H9 (cell line): ENCODE measurements around the gene PCGF3. TPM values are rescaled to one million over a fixed set of nuclear protein-coding genes. Genes with fewer than 3 reads are reported as not detected.
A peak's percentile ranks its signal among the peaks of the same experiment; 100 is the strongest.

ENCODE experiments used
- DNase-seq: peaks from one replicate; pipeline ENCODE4 v3.0.0-alpha.2; 2017
- H2AFZ ChIP-seq: one replicate; pipeline ENCODE4 v1.6.1; 2013; ENCODE audit warnings: mild to moderate bottlenecking, low read length, control low read depth, moderate library complexity
- H2AK5ac ChIP-seq: 2 replicates; pipeline ENCODE4 v1.6.1; 2013; ENCODE audit warnings: low read length, control low read depth, mixed read lengths; ENCODE audit not compliant: insufficient read length
- H2BK120ac ChIP-seq: one replicate; pipeline ENCODE4 v1.6.1; 2013; ENCODE audit warnings: low read depth, mild to moderate bottlenecking, low read length, control low read depth, inconsistent platforms; ENCODE audit not compliant: poor library complexity, severe bottlenecking
- H2BK12ac ChIP-seq: 2 replicates; pipeline ENCODE4 v1.6.1; 2013; ENCODE audit warnings: low read length, control low read depth, mixed read lengths, low read depth; ENCODE audit not compliant: insufficient read length
- H2BK15ac ChIP-seq: 2 replicates; pipeline ENCODE4 v1.6.1; 2013; ENCODE audit warnings: low read depth, low read length, control low read depth
- H2BK20ac ChIP-seq: one replicate; pipeline ENCODE4 v1.6.1; 2013; ENCODE audit warnings: low read depth, mild to moderate bottlenecking, low read length, control low read depth, inconsistent platforms; ENCODE audit not compliant: poor library complexity, severe bottlenecking
- H2BK5ac ChIP-seq: 2 replicates; pipeline ENCODE4 v1.6.1; 2013; ENCODE audit warnings: low read length, control low read depth, mixed read lengths; ENCODE audit not compliant: insufficient read length
- H3K14ac ChIP-seq: 2 replicates; pipeline ENCODE4 v1.6.1; 2013; ENCODE audit warnings: low read length, control low read depth; ENCODE audit not compliant: insufficient read depth
- H3K18ac ChIP-seq: 2 replicates; pipeline ENCODE4 v1.6.1; 2013; ENCODE audit warnings: low read depth, mild to moderate bottlenecking, mixed read lengths, low read length, control low read depth; ENCODE audit not compliant: insufficient read length
- H3K23ac ChIP-seq: 2 replicates; pipeline ENCODE4 v1.6.1; 2013; ENCODE audit warnings: low read length, control low read depth, mixed read lengths, low read depth; ENCODE audit not compliant: insufficient read length
- H3K23me2 ChIP-seq: 2 replicates; pipeline ENCODE4 v1.6.1; 2013; ENCODE audit warnings: low read depth, mild to moderate bottlenecking, mixed read lengths, low read length, control low read depth; ENCODE audit not compliant: insufficient read length, poor library complexity, severe bottlenecking
- H3K27ac ChIP-seq: 2 replicates; pipeline ENCODE4 v1.5.1; 2013; ENCODE audit warnings: low read length, control low read depth, mixed read lengths, low read depth; ENCODE audit not compliant: insufficient read length
- H3K27me3 ChIP-seq: 2 replicates; pipeline ENCODE4 v1.6.1; 2013; ENCODE audit warnings: low read length, control low read depth, inconsistent platforms; ENCODE audit not compliant: insufficient read depth
- H3K4ac ChIP-seq: 2 replicates; pipeline ENCODE4 v1.6.1; 2013; ENCODE audit warnings: low read depth, mild to moderate bottlenecking, control low read depth, inconsistent platforms, low read length, moderate library complexity
- H3K4me1 ChIP-seq: 2 replicates; pipeline ENCODE4 v1.6.1; 2013; ENCODE audit warnings: low read length, control low read depth, inconsistent platforms; ENCODE audit not compliant: insufficient read depth
- H3K4me2 ChIP-seq: 2 replicates; pipeline ENCODE4 v1.6.1; 2013; ENCODE audit warnings: low read length, control low read depth, mixed read lengths; ENCODE audit not compliant: insufficient read length, insufficient read depth
- H3K56ac ChIP-seq: 2 replicates; pipeline ENCODE4 v1.6.1; 2013; ENCODE audit warnings: low read depth, mild to moderate bottlenecking, mixed read lengths, low read length, control low read depth; ENCODE audit not compliant: insufficient read length
- H3K79me1 ChIP-seq: 2 replicates; pipeline ENCODE4 v1.6.1; 2013; ENCODE audit warnings: low read depth, mild to moderate bottlenecking, moderate library complexity, low read length, control low read depth, inconsistent platforms; ENCODE audit not compliant: insufficient read depth, poor library complexity, severe bottlenecking
- H3K79me2 ChIP-seq: 2 replicates; pipeline ENCODE4 v1.6.1; 2013; ENCODE audit warnings: low read length, control low read depth, inconsistent platforms; ENCODE audit not compliant: insufficient read depth
- H3K9ac ChIP-seq: 2 replicates; pipeline ENCODE4 v1.6.1; 2013; ENCODE audit warnings: low read length, control low read depth, mixed read lengths; ENCODE audit not compliant: insufficient read length; ENCODE audit errors: extremely low read depth
- H3K9me3 ChIP-seq: one replicate; pipeline ENCODE4 v1.6.1; 2013; ENCODE audit warnings: low read depth, low read length, inconsistent platforms; ENCODE audit not compliant: control insufficient read depth
- H3T11ph ChIP-seq: one replicate; pipeline ENCODE4 v1.6.1; 2013; ENCODE audit warnings: mild to moderate bottlenecking, low read length, control low read depth, inconsistent platforms
- H4K20me1 ChIP-seq: one replicate; pipeline ENCODE4 v1.6.1; 2013; ENCODE audit not compliant: control insufficient read depth, insufficient read length, insufficient read depth
- H4K5ac ChIP-seq: 2 replicates; pipeline ENCODE4 v1.6.1; 2013; ENCODE audit warnings: low read depth, mild to moderate bottlenecking, mixed read lengths, low read length, control low read depth; ENCODE audit not compliant: insufficient read length
- H4K8ac ChIP-seq: replicated peaks from 2 replicates; pipeline ENCODE4 v1.6.1; 2013; ENCODE audit warnings: low read length, control low read depth, mixed read lengths, low read depth; ENCODE audit not compliant: insufficient read length
- H4K91ac ChIP-seq: 2 replicates; pipeline ENCODE4 v1.6.1; 2013; ENCODE audit warnings: low read depth, mild to moderate bottlenecking, moderate library complexity, mixed read lengths, low read length, control low read depth; ENCODE audit not compliant: insufficient read length
- H3K27ac Mint-ChIP-seq, 3 experiments: 2 replicates in 2 of 3; 3 replicates in 1 of 3; pipeline ENCODE4 v1.8.0; 2020 to 2021; ENCODE audit warnings: mixed read lengths in 3 of 3, mild to moderate bottlenecking in 1 of 3, moderate library complexity in 1 of 3
- H3K27me3 Mint-ChIP-seq: 2 replicates; pipeline ENCODE4 v1.8.0; 2021; ENCODE audit warnings: low read depth, mild to moderate bottlenecking, moderate library complexity, mixed read lengths
- H3K36me3 Mint-ChIP-seq, 3 experiments: 2 replicates in 2 of 3; 3 replicates in 1 of 3; pipeline ENCODE4 v1.8.0; 2020 to 2021; ENCODE audit warnings: low read depth in 3 of 3, mixed read lengths in 3 of 3; ENCODE audit not compliant: insufficient read depth in 1 of 3
- H3K4me1 Mint-ChIP-seq, 2 experiments: 2 replicates each; pipeline ENCODE4 v1.8.0; 2020; ENCODE audit warnings: mixed read lengths in 2 of 2
- H3K4me3 Mint-ChIP-seq, 2 experiments: 2 replicates in 1 of 2; 3 replicates in 1 of 2; pipeline ENCODE4 v1.8.0; 2020 to 2021; ENCODE audit warnings: mild to moderate bottlenecking in 2 of 2, mixed read lengths in 2 of 2, moderate library complexity in 1 of 2
- H3K9me3 Mint-ChIP-seq, 2 experiments: 2 replicates in 1 of 2; 3 replicates in 1 of 2; pipeline ENCODE4 v1.8.0; 2020; ENCODE audit warnings: mild to moderate bottlenecking in 2 of 2, mixed read lengths in 2 of 2, moderate library complexity in 1 of 2
- CTCF ChIP-seq: fragments of 200-600 bp; sonication (generic); conservative IDR thresholded peaks from 3 replicates; pipeline ENCODE4 v1.8.0; 2021; ENCODE audit warnings: antibody characterized with exemption, mild to moderate bottlenecking
- WGBS: extraction: QIAGEN DNeasy Blood & Tissue Kit; methylation state at CpG from one replicate; pipeline ENCODE4 v1.1.7; 2013; ENCODE audit warnings: missing lambda C conversion rate, low lambda C conversion rate, mixed read lengths; ENCODE audit not compliant: insufficient read length; ENCODE audit errors: extremely low coverage; 5-methylcytosine and 5-hydroxymethylcytosine counted together
- total RNA-seq: library from RNA; stranded (reverse); gene quantifications from 2 replicates; pipeline ENCODE4 v1.2.1, GENCODE V29; 2021

Gene PCGF3
- total RNA-seq, 1 experiment from 2014 or later, result 43.1 TPM

GRCh38 chr4:689723-690122 lies 15.9 kb upstream of the PCGF3 start:
- H3K4ac ChIP-seq, result no peak overlapping the region
- TF ChIP-seq CTCF, result no peak
- H3K9me3 ChIP-seq, result no peaks in the 10 kb centered on the region
- H3K23ac ChIP-seq, result no peak overlapping the region
- H3K18ac ChIP-seq, result peak overlapping the region; percentile 3
- H4K5ac ChIP-seq, result no peak overlapping the region
- no peaks in the 10 kb centered on the region for H4K20me1 ChIP-seq
- no peak overlapping the region for H3K56ac ChIP-seq
- no peak overlapping the region for H2BK12ac ChIP-seq
- H2AK5ac ChIP-seq, result no peak overlapping the region
- H3K27me3 ChIP-seq, result no peaks in the 10 kb centered on the region
- no CpG with 5 or more reads among the region's 8 CpGs for WGBS
- no peak overlapping the region for H3K27ac Mint-ChIP-seq
- no peaks in the 10 kb centered on the region for H3K79me2 ChIP-seq
- no peak overlapping the region for H3K27ac ChIP-seq
- no peak overlapping the region for H2BK20ac ChIP-seq
- peak overlapping the region; percentile 52 to 58; a peak in 3 of 5 replicates for H3K4me3 Mint-ChIP-seq
- H3K79me1 ChIP-seq, result no peaks in the 10 kb centered on the region
- DNase-seq, result no peak
- H3K27me3 Mint-ChIP-seq, result peaks cover 6% of the 10 kb centered on the region
- no peak overlapping the region for H2BK120ac ChIP-seq
- peaks cover 0 to 1% of the 10 kb centered on the region in 2 experiments; a peak in 2 of 5 replicates for H3K9me3 Mint-ChIP-seq
- H2AFZ ChIP-seq, result no peak overlapping the region
- 0 out of 2 replicates have a peak overlapping the region, but pooled peaks have one; percentile 1 for H3K14ac ChIP-seq
- H3K4me2 ChIP-seq, result peak overlapping the region; percentile 20
- H3K23me2 ChIP-seq, result no peaks in the 10 kb centered on the region
- peaks cover 7% of the 10 kb centered on the region; the same call in 1 of the 2 replicates for H3K4me1 ChIP-seq
- H3T11ph ChIP-seq, result no peak overlapping the region
- no peak overlapping the region for H4K8ac ChIP-seq
- H3K9ac ChIP-seq, result no peak overlapping the region
- no peak overlapping the region for H2BK5ac ChIP-seq
- H3K36me3 Mint-ChIP-seq, result peaks cover 0 to 3% (median 0%) of the 10 kb centered on the region in 3 experiments; a peak in 1 of 7 replicates
- no peak overlapping the region for H4K91ac ChIP-seq
- peaks cover 20 to 39% of the 10 kb centered on the region in 2 experiments for H3K4me1 Mint-ChIP-seq
- H2BK15ac ChIP-seq, result no peak overlapping the region
